Breast epithelium (tissue), 3 donors: Measurements from ENCODE around the gene ARHGAP15.

Experiments used
- CTCF ChIP-seq, 3 donors: fragments of 450-650 bp; IDR thresholded peaks; one replicate each; pipeline ENCODE4 v1.5.1; 2016 to 2017; ENCODE audit warnings: antibody characterized with exemption in 3 of 3, mild to moderate bottlenecking in 3 of 3, moderate library complexity in 3 of 3
- POLR2A ChIP-seq: fragments of 450-650 bp; IDR thresholded peaks from one replicate; pipeline ENCODE4 v1.6.1; 2016; ENCODE audit warnings: antibody characterized with exemption, mild to moderate bottlenecking, moderate library complexity

- TF ChIP-seq CTCF (IDR thresholded peaks at IDR 0.05), result no peak
- no peak for TF ChIP-seq POLR2A
These were observed 133.9 kb downstream of the ARHGAP15 start for GRCh38 chr2:143263066-143263625.
